Breast epithelium (tissue), 3 donors: ENCODE results near the gene ANKRD33.

Source experiments
- POLR2AphosphoS5 ChIP-seq, 3 donors: sonication (generic); formaldehyde crosslinking; IDR thresholded peaks; one replicate each; pipeline ENCODE4 v1.6.1; 2017; ENCODE audit warnings: antibody characterized with exemption in 3 of 3
- TF ChIP-seq, protein P1 (sequence below), 3 donors: fragments of 450-650 bp; IDR thresholded peaks; one replicate each; pipeline ENCODE4 v1.5.1; 2016 to 2017; ENCODE audit warnings: antibody characterized with exemption in 3 of 3, mild to moderate bottlenecking in 3 of 3, moderate library complexity in 3 of 3

DNA sequence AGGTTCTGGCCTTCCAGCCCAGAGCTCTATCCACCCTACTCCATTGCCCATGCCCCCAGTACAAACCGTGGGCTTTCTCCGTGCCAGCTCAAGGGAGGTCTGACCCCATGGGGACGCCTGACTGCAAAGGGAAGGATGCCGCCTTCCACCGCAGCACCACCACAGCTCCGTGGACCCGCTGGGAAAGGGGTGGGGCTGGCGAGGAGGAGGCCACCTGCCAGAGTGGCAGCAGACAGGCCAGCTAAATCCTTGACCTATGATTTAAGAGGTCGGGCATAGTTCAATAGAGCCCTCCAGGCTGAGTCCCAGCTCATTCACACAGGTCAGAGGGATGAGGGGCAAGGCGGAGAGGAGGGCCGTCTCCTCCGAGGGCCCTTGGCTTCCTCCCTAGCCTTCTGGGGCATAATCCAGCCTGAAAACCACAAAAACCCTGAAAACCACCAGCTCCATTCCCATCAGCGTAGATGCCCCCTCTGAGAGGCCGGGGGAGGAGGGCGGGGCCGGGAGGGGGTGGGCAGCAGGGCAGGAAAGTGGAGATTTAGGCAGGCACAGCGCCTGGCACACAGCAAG lies 24.5 kb upstream of the ANKRD33 start:
- TF ChIP-seq, protein P1, sequence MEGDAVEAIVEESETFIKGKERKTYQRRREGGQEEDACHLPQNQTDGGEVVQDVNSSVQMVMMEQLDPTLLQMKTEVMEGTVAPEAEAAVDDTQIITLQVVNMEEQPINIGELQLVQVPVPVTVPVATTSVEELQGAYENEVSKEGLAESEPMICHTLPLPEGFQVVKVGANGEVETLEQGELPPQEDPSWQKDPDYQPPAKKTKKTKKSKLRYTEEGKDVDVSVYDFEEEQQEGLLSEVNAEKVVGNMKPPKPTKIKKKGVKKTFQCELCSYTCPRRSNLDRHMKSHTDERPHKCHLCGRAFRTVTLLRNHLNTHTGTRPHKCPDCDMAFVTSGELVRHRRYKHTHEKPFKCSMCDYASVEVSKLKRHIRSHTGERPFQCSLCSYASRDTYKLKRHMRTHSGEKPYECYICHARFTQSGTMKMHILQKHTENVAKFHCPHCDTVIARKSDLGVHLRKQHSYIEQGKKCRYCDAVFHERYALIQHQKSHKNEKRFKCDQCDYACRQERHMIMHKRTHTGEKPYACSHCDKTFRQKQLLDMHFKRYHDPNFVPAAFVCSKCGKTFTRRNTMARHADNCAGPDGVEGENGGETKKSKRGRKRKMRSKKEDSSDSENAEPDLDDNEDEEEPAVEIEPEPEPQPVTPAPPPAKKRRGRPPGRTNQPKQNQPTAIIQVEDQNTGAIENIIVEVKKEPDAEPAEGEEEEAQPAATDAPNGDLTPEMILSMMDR (IDR thresholded peaks at IDR 0.05): no peak
- no peak for TF ChIP-seq POLR2AphosphoS5 (IDR thresholded peaks at IDR 0.05)
